BJ (cell line): ENCODE measurements around the gene EDN3. TPM values are rescaled to one million over a fixed set of nuclear protein-coding genes. Genes with fewer than 3 reads are reported as not detected.

Experiments
- CTCF ChIA-PET: fragments of 350-600 bp; formaldehyde crosslinking; extraction: SDS; loops from one replicate; lab custom pipeline; 2021; ENCODE audit warnings: antibody characterized with exemption, inconsistent platforms; lab: Yijun Ruan, JAX
- POLR2A ChIA-PET: fragments of 300-600 bp; sonication (Branson Sonifier 250); formaldehyde crosslinking; extraction: SDS; loops from one replicate; lab custom pipeline; 2021; ENCODE audit warnings: antibody characterized with exemption; lab: Charles Lee
- DNase-seq: peaks from one replicate; pipeline ENCODE4 v3.0.0-alpha.2; 2011; ENCODE audit warnings: low read depth
- H3K27me3 ChIP-seq: 2 replicates; pipeline ENCODE4 v1.6.0; 2011; ENCODE audit warnings: low read length; ENCODE audit not compliant: control insufficient read depth, insufficient read depth
- H3K36me3 ChIP-seq: 2 replicates; pipeline ENCODE4 v1.5.1; 2011; ENCODE audit warnings: low read length; ENCODE audit not compliant: control insufficient read depth, insufficient read depth
- H3K4me3 ChIP-seq: 2 replicates; pipeline ENCODE4 v1.5.1; 2011; ENCODE audit warnings: low read depth, mild to moderate bottlenecking, control low read depth, low read length
- polyA plus RNA-seq: library from polyadenylated mRNA; depleted of rRNA; stranded (reverse); fragments of >200 nt; gene quantifications from 2 replicates; pipeline ENCODE4 v1.2.3, GENCODE V29; 2011
- TF ChIP-seq, protein P1 (sequence below): IDR thresholded peaks from 2 replicates; pipeline ENCODE4 v1.5.1; 2011; ENCODE audit warnings: low read depth, mild to moderate bottlenecking, control low read depth, inconsistent platforms, low read length, moderate library complexity; ENCODE audit not compliant: insufficient read depth

EDN3 gene
- polyA plus RNA-seq, 1 experiment, result not detected

DNA sequence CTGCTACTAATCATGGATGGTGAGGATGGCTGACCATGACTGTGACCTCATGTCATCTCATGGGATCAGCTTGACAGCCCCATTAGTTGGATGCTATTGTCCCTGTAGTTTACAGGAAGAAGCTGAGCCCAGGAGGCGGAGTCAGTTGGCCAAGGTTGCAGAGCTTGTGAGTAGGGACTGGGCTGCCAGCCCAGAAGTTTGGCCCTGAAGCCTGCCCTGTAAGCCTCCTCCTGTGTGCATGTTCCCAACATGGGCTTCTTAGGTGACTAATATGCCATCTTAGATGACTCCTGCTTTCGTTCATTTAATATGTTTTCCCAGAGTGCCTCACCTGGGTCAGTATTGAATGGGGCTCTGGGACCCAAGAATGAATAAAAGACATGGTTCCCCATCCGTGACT, 6.9 kb downstream of the EDN3 start:
- no peaks in the 10 kb centered on the region for H3K36me3 ChIP-seq
- CTCF ChIA-PET, result no interaction called here

GRCh38 chr20:59308493-59309201, 8.2 kb downstream of the EDN3 start:
- no peak for DNase-seq
- Histone ChIP-seq H3K36me3 (no peaks in the 10 kb centered on the region), H3K27me3 (no peaks in the 10 kb centered on the region), H3K4me3 (no peak overlapping the region)
- TF ChIP-seq, protein P1, sequence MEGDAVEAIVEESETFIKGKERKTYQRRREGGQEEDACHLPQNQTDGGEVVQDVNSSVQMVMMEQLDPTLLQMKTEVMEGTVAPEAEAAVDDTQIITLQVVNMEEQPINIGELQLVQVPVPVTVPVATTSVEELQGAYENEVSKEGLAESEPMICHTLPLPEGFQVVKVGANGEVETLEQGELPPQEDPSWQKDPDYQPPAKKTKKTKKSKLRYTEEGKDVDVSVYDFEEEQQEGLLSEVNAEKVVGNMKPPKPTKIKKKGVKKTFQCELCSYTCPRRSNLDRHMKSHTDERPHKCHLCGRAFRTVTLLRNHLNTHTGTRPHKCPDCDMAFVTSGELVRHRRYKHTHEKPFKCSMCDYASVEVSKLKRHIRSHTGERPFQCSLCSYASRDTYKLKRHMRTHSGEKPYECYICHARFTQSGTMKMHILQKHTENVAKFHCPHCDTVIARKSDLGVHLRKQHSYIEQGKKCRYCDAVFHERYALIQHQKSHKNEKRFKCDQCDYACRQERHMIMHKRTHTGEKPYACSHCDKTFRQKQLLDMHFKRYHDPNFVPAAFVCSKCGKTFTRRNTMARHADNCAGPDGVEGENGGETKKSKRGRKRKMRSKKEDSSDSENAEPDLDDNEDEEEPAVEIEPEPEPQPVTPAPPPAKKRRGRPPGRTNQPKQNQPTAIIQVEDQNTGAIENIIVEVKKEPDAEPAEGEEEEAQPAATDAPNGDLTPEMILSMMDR, result no peak
- CTCF ChIA-PET, result no interaction called here
- POLR2A ChIA-PET, result no interaction called here

More for the DNA sequence above, 6.9 kb downstream of the EDN3 start:
- POLR2A ChIA-PET, result no interaction called here
- TF ChIP-seq, protein P1, result no peak
- DNase-seq, result no peak
- no peak overlapping the region for H3K4me3 ChIP-seq
- no peaks in the 10 kb centered on the region for H3K27me3 ChIP-seq

GRCh38 chr20:59309218-59309617, 8.8 kb downstream of the EDN3 start:
- ChIA-PET CTCF (no interaction called here), POLR2A (no interaction called here)
- Histone ChIP-seq H3K27me3 (no peaks in the 10 kb centered on the region), H3K36me3 (no peaks in the 10 kb centered on the region), H3K4me3 (no peak overlapping the region)
- DNase-seq, result no peak
- TF ChIP-seq, protein P1, result no peak

DNA sequence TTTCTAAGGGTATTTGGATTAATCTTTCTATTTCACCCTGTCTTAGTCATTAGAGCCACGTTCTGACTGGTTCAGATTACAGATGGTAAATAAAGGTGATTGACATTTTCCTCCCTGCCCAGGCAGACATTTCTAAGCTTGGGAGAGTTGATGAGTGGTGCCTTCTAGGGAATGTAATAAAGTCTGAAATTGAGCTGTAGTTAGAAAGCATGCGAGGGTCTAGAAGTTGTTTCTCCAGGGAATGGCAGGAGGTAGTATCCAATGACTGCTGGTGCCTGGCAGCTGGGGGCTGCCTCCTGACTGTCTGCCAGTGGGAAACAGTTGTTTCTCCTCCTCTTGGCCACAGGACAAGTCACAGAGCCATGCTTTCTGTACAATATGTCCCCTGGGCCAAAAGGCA, 14.6 kb downstream of the EDN3 start:
- H3K4me3 ChIP-seq, result no peak overlapping the region
- POLR2A ChIA-PET, result no interaction called here
- DNase-seq, result no peak
- no peaks in the 10 kb centered on the region for H3K36me3 ChIP-seq
- TF ChIP-seq, protein P1, result no peak
- CTCF ChIA-PET, result no interaction called here
- no peaks in the 10 kb centered on the region for H3K27me3 ChIP-seq

- TF ChIP-seq, protein P1, result no peak
- Histone ChIP-seq H3K36me3 (no peaks in the 10 kb centered on the region), H3K27me3 (no peaks in the 10 kb centered on the region), H3K4me3 (no peak overlapping the region)
- no peak for DNase-seq
- ChIA-PET POLR2A (no interaction called here), CTCF (no interaction called here)
Observed at GRCh38 chr20:59316911-59317731, 16.7 kb downstream of the EDN3 start.
